Germinal center (tissue), 1 donor: ENCODE results near the gene UBE2I.
"Not testable (repeated sequence)": the region's sequence is repeated elsewhere in the genome, so short reads cannot be mapped to it uniquely, and the experiment has no call there.

Experiments
- DNase-seq: peaks from one replicate; pipeline ENCODE4 v3.0.0; 2012; ENCODE audit warnings: mixed read lengths, low spot score

UBE2I gene

GRCh38 chr16:1277617-1278282, 31.7 kb upstream of the UBE2I start:
- DNase-seq = no peak

DNA sequence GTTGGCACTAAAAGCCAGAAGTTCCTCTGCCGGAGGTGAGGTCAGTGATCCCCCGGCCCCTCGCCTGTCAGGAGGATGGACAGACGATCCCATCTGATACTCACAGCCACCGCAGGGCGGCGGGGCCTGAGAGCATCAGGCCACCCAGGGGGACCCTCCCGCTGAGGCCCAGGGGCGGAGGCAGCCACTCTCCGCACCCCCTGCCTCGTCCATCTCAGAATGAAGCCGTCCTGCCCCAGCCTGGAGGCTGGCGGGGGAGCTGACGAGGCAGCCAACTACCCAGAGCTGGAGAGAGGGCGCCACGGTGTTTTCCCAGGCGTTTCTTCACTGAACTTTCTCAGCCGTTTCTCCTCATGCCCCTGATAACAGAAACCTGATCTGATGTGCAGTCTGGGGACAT, 31.0 kb upstream of the UBE2I start:
- no peak for DNase-seq

DNA sequence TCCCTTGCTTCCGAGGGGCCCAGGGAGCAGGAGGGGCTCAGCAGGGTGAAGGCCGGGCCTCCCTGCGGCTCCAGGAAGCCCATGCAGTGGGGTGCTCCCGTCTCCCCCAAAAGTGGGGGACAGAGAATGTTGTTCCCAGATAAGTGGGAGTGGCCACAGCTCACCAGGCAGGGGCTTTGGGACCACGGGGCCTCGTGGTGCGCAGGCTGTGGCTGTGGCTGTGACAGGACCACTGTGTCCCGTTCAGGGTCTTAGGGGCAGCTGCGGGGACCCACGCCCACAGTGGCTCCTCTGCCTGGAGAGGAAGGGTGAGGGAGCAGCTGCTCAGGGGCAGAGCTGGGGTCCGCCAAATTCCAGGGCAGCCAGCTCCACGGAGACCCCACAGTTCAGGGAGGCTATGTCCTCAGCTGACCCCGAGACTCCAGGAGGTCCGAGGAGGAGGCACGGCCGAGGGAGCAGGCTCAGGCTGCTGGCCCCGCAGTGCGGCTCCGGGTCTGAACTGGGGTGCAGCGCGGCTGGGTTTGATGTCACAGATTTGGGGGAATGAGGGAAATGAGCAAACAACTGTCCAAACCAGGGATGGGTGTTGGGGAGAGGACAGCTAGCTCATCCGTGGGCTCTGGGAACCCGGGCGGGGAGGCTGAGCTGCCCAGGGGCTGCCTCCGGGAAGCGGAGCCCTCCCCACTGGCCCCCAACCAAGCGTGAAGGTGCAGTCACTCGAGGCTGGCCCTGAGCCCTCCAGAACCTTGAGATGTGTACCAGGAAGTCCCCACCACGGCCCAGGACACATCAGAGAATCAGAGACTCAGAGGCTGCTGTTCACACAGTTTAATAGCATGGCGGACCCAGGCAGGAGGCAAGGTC, 30.1 kb upstream of the UBE2I start:
- DNase-seq = no peak

DNA sequence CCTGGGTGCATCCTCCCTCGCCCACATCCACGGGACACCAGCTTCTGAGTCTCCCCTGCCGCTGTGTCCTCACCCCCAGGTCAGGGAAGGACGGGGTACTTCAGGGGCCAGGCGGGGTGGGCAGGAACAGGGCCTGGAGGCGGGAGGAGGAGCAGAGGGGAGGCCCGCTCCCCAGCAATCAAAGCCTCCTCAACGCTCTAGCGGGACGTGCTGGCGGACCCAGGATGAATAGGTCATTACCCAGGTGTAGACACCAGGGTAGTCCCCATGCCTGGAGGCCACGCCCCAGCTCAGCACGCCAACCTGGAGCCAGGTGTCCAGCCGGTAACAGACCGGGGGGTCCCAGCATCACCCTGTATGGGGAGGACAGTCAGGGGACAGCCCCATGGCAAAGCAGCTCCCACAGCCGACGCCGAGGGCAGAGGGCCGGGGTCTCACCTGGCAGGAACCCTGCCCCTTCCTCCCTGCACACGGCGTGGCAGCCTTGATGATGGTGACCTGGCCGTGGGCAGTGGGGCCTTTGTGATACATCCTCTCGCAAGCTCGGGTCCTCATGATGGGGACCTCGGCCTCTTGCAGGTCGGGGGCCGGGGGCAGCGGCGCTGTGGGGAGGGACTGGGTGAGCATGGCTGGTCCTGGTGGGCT, 29.4 kb upstream of the UBE2I start:
- DNase-seq = no peak

DNA sequence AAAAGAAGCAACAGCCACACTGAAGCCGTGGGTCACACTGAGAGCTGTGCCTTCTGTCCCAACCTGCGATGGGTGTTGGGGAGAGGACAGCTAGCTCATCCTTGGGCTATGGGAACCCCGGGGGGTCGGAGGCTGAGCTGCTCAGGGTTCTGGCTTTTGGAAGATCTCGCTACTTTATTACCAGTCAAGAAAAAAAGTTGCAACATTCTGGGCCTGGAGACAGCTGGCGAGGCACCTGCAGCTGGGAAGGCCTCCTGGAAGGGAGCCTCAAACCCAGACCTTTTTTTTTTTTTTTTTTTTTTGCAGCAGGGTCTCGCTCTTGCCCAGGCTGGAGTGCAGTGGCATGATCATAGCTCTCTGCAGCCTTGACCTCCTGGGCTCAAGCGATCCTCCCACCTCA, 28.7 kb upstream of the UBE2I start:
- DNase-seq = no peak

DNA sequence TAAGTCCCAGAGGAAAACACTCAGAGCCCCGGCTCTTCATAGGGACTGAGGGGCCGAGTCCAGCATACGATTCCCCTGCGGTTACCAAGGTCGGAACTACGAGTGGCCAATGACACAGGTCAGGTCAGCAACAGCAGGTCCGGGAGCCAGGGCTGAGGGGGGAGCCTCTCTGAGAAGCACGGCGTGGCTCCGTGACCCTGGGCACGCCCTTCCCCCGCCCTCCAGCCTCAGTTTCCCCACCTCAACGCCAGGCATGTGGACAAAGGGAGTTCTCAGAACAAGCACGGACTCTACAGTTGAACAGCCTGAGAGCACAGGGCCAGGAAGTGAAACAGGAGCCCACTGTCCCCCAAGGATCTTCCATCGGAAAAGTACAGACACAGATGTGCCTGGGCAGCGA, 27.9 kb upstream of the UBE2I start:
- no peak for DNase-seq

DNA sequence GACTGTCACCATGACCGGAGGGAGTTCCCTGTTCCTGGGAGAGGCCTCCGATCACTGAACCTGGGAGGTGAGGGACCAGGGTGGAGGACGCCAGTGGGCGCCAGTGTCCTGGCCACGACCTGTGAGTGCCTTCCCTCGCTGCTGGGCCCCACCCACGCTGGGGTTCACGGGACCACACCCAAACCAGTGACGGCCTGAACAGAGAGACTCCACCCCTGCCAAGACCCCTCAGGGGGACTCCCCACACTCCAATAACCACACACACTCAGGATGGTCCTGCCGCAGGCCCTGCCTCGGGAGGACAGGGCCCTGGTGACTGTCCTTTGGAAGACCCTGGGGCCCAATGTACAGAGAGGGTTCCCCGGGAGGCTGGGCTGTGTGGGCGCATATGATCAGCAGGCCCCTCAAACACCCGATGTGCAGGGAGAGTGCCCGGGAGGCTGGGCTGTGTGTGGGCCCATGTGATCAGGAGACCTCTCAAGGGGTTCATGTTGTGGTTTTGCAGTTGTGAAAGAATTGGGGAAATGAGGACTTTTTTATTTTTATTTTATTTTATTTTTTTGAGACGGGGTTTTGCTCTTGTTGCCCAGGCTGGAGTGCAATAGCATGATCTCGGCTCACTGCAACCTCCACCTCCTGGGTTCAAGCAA, 27.0 kb upstream of the UBE2I start:
- no peak for DNase-seq

GRCh38 chr16:1283296-1283695, 26.1 kb upstream of the UBE2I start:
- DNase-seq = no peak

DNA sequence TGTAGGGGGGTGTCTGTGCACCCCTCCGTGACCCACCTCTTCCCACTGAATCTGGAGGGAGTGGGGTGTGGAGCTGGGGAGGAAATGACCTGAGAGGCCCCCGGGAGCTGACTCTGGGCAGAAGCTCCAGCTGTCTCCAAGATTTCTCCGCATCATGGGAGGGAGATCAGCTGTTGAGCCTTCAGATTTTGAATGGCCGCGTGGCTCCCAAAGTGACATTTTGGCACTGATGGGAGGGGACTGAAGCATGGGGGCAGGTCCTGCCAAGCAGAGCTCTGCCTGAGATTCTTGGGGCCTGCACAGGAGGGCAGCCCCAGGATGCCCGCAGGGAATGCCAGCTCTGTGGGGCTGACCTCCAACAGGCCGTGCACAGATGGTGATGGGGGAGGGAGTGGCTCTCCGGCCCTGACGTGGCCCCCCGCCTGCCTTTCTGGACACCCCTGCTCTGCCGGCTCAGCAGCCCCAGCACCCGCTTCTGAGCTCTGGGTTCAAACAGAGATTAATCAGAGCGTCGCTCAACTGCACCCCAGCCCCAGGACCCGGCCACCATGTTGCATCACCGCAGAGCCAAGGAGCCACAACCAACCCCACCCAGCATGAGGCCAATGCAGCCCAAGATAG, 25.3 kb upstream of the UBE2I start:
- no peak for DNase-seq

DNA sequence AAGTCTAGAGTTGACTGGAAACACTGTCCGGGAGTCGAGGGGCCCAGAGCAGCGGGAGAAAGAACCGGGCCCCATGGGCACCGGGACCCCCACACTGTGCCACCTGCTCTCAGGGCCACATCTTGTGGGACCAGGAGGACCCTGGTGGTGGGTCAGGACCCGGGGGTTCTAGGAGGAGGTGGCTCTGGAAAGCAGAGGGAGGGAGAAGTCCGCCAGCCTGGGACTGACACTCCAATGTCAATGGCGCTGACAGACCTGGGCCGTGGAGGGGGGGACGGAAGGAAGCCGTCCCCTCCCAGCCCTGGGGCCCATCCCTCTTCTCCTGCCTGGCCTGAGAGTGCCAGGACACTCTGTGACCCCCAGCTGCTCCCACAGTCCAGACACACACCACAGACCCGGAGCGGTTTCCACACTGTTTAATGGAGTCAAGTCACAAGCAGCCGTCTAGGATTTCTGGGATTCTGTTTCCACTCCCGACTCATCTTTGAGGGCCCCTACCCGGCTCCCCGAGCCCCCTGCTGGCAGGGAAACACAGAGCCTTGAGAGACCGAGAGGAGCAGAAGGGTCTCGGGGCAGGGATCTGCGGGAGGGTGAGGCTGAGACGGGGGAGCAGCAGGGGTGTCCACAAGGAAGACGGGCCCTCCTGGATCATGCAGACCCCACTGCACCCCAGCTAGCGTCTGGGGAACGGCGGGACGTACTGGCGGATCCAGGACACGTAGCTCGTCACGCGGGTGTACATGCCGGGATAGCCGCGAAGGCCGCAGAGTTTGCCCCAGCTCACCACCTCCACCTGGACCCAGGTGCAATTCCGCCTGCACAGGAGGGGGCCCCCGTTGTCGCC, 23.5 kb upstream of the UBE2I start:
- no peak for DNase-seq

DNA sequence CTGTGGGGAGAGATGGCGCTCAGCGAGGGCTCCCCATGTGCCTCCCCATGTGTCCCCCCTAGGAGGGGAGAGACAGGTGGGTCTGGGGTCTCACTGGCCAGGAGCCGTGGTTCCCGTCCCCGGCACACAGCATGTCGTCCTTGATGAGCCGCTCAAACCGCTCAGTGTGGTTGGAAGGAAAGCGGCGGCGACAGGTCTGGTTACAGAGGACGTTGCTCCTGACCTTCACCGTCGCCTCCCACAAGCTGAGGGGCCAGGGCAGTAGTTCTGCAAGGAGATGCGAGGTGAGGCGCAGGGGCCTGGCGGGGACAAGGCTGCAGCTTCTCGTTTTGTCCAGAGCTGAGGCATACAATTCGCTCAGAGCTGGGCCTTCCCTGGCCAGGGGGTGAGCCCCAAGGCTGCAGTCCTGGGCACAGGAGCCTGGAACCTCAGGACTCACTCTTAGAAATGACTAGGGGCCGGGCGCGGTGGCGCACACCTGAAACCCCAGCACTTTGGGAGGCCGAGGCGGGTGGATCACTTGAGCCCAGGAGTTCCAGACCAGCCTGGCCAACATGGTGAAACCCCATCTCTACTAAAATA, 22.8 kb upstream of the UBE2I start:
- DNase-seq = no peak

DNA sequence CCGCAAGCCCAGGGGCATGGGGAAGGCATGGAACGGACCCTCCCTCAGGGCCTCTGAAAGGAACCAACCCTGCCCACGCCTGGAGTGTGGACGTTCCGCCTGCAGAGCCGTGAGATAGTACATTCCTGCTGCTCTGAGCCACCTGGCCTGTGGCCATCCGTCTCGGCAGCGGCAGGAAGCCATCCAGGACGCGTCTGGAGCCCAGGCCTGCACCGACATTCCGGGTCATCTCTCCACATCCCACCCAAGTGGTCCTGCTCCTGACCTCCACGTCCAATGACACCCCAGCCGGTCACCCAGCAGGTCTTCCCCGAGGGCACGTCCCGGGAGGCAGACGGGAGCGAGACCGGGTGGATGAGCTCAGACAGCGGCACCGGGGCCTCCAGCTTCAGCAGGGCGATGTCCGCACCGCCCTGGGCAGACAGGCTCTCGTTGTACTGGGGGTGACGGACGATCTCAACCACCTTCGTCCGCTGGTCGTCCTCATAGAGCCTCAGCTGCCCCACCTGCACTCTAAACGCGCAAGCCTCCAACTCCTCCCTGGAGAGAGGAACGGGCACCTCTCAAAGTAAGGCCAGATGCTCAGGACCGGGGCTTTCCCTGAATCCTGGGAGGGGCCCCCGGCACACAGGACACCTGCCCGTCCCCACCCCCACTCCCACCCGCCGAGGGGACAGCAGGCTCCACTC, 21.3 kb upstream of the UBE2I start:
- no peak for DNase-seq

- no peak for DNase-seq
Observed at GRCh38 chr16:1288813-1289476, 20.5 kb upstream of the UBE2I start.

- no peak for DNase-seq
Observed at GRCh38 chr16:1289477-1289866, 20.0 kb upstream of the UBE2I start.

DNA sequence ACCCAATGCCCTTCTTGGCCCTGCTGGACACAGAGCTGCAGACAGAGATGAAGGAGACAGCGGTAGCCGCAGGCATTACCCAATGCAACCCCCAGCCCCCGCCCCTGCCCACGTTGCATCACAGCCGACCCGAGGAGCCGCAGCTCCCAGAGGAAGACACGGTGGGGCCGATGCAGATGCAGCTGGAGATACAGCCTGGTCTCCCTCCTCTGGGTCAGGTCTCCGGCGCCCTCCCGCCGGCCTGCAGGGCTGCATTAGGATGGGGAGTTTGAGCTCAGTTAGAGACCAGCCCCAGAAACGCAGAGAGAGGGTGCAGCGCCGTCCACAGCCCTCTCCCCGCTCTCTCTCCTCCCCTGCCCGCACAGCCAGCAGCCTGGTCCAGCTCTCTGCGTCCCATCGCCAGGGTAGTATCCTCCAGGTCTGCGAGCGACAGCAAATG, 19.4 kb upstream of the UBE2I start:
- DNase-seq = no peak

GRCh38 chr16:1290860-1291575, 18.4 kb upstream of the UBE2I start:
- no peak for DNase-seq

- no peak for DNase-seq
Observed at GRCh38 chr16:1291576-1291974, 17.9 kb upstream of the UBE2I start.

DNA sequence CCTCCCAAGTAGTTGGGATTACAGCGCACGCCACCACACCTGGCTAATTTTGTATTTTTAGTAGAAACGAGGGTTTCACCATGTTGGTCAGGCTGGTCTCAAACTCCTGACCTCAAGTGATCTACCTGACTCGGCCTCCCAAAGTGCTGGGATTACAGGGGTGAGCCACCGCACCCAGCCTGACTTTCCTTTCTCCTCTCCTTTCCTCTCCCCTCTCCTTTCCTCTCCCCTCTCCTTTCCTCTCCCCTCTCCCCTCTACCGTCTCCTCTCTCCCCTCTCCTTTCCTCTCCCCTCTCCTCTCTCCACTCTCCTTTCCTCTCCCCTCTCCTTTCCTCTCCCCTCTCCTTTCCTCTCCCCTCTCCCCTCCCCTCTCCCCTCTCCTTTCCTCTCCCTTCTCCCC, 17.2 kb upstream of the UBE2I start:
- DNase-seq = not testable (repeated sequence)

DNA sequence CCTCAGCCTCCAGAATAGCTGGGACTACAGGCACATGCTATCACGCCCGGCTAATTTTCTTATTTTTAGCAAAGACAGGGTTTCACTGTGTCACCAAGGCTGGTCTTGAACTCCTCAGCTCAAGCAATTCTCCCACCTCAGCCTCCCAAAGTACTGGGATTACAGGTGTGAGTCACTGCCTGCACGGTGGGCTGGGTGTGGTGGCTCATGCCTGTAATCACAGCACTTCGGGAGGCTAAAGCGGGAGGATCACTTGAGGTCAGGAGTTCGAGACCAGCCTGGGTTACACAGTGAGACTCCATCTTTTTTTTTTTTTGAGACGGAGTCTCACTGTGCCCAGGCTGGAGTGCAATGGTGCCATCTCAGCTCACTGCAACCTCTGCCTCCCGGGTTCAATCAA, 16.6 kb upstream of the UBE2I start:
- DNase-seq = not testable (repeated sequence)
